Measurements from ENCODE around the gene CERS1. TPM values are rescaled to one million over a fixed set of nuclear protein-coding genes. Genes with fewer than 3 reads are reported as not detected.
A peak's percentile ranks its signal among the peaks of the same experiment; 100 is the strongest.

Gene CERS1
- 1 to 10 TPM in 3 of 4 donors, under 1 TPM in 1; 0.42 to 3.2 (median 1.1) TPM for total RNA-seq

GRCh38 chr19:18895824-18896341 lies at the start of gene CERS1:
TSS of gene CERS1 (minus strand) at chr19:18896158. CDS start at chr19:18896072, 86 bp downstream.
- intact Hi-C loops (cut with DNase I) = no loop called here
- no peak for DNase-seq (ENCODE audit: extremely low spot score)
- H3K4me1 ChIP-seq = peaks cover 24 to 33% (median 27%) of the 10 kb centered on the region in 4 donors
- no peaks in the 10 kb centered on the region for H3K9me3 ChIP-seq
- 0% methylated on average over 11 of the region's 89 CpGs for WGBS
- TF ChIP-seq CTCF (IDR thresholded peaks at IDR 0.05) (no peak), POLR2AphosphoS5 (IDR thresholded peaks at IDR 0.05) (no peak), POLR2A (IDR thresholded peaks at IDR 0.05; ENCODE audit: low read depth) (no peak), EP300 (IDR thresholded peaks at IDR 0.05) (no peak)
- H3K27me3 ChIP-seq = peaks cover 0 to 48% (median 16%) of the 10 kb centered on the region in 4 donors
- H3K27ac ChIP-seq (replicated peaks in 1 of 4) = peak within 1 kb of the TSS in 1 of 4 donors; percentile 69
- peak within 1 kb of the TSS; percentile 46 to 57 (median 52) for H3K4me3 ChIP-seq
- H3K36me3 ChIP-seq = peaks cover 16 to 28% (median 24%) of the 10 kb centered on the region in 4 donors

DNA sequence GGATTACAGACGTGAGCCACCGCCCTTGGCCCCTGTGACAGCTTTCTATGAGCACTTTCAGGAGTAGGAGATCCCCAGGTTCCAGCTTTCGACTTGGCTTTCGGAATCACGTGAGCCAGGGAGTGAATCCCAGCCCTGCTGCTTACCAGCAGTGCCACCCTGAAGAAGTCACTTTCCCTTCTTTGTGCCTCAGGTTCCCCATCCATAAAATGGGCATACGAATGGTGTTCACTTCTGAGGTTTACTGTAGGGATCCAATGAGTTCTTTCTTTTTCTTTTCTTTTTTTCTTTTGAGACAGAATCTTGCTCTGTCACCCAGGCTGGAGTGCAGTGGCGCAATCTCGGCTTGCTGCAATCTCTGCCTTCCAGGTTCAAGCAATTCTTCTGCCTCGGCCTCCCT lies 49.3 kb upstream of the CERS1 start:
- no peaks in the 10 kb centered on the region for H3K36me3 ChIP-seq
- intact Hi-C loops (cut with DNase I) = no loop called here
- H3K4me1 ChIP-seq = peaks cover 4 to 12% (median 9%) of the 10 kb centered on the region in 4 donors
- H3K27me3 ChIP-seq = peaks cover 0 to 3% (median 0%) of the 10 kb centered on the region in 4 donors
- 92% methylated on average over 9 of the region's 9 CpGs for WGBS
- no peaks in the 10 kb centered on the region for H3K9me3 ChIP-seq
- no peak for TF ChIP-seq POLR2AphosphoS5 (IDR thresholded peaks at IDR 0.05)
- TF ChIP-seq POLR2A (IDR thresholded peaks at IDR 0.05; ENCODE audit: low read depth) = no peak
- no peak for TF ChIP-seq EP300 (IDR thresholded peaks at IDR 0.05)
- TF ChIP-seq CTCF (IDR thresholded peaks at IDR 0.05) = no peak
- H3K27ac ChIP-seq (replicated peaks in 1 of 4) = no peak overlapping the region
- H3K4me3 ChIP-seq = no peak overlapping the region
- no peak for DNase-seq (ENCODE audit: extremely low spot score)

GRCh38 chr19:18943465-18943864 lies 47.5 kb upstream of the CERS1 start:
- H3K4me3 ChIP-seq = no peak overlapping the region
- no peak for DNase-seq (ENCODE audit: extremely low spot score)
- H3K4me1 ChIP-seq = peaks cover 11 to 23% (median 20%) of the 10 kb centered on the region in 4 donors
- H3K27ac ChIP-seq (replicated peaks in 1 of 4) = no peak overlapping the region
- H3K36me3 ChIP-seq = peaks cover 0 to 5% (median 0%) of the 10 kb centered on the region in 4 donors
- H3K9me3 ChIP-seq = no peaks in the 10 kb centered on the region
- WGBS = 82% methylated on average over 4 of the region's 4 CpGs
- H3K27me3 ChIP-seq = peaks cover 0 to under 1% (median 0%) of the 10 kb centered on the region in 4 donors
- no peak for TF ChIP-seq POLR2AphosphoS5 (IDR thresholded peaks at IDR 0.05)
- no peak for TF ChIP-seq CTCF (IDR thresholded peaks at IDR 0.05)
- no peak for TF ChIP-seq EP300 (IDR thresholded peaks at IDR 0.05)
- no peak for TF ChIP-seq POLR2A (IDR thresholded peaks at IDR 0.05; ENCODE audit: low read depth)
- intact Hi-C loops (cut with DNase I) = no loop called here

GRCh38 chr19:18942692-18943091 lies 46.7 kb upstream of the CERS1 start:
- peaks cover 0 to 12% (median 4%) of the 10 kb centered on the region in 4 donors for H3K36me3 ChIP-seq
- WGBS = 91% methylated on average over 6 of the region's 6 CpGs
- H3K9me3 ChIP-seq = no peaks in the 10 kb centered on the region
- TF ChIP-seq POLR2A (IDR thresholded peaks at IDR 0.05; ENCODE audit: low read depth) (no peak), POLR2AphosphoS5 (IDR thresholded peaks at IDR 0.05) (no peak), EP300 (IDR thresholded peaks at IDR 0.05) (no peak), CTCF (IDR thresholded peaks at IDR 0.05) (no peak)
- H3K27me3 ChIP-seq = no peaks in the 10 kb centered on the region
- no peak overlapping the region for H3K4me3 ChIP-seq
- H3K27ac ChIP-seq (replicated peaks in 1 of 4) = no peak overlapping the region
- peaks cover 11 to 23% (median 20%) of the 10 kb centered on the region in 4 donors for H3K4me1 ChIP-seq
- DNase-seq (ENCODE audit: extremely low spot score) = no peak
- intact Hi-C loops (cut with DNase I) = no loop called here

Measured in esophagus muscularis mucosa (tissue), 4 donors.